Kidney (tissue), 14 donors: ENCODE results near the gene ADCY2. TPM values are rescaled to one million over a fixed set of nuclear protein-coding genes. Genes with fewer than 3 reads are reported as not detected.

Experiments
- DNase-seq, 5 donors: peaks; one replicate each; pipeline ENCODE4 v3.0.0-alpha.2; 2013 to 2020
- FAIRE-seq: peaks from 2 replicates; lab custom pipeline; 2012; peaks lifted over from hg19 to GRCh38; lab: Jason Lieb, UNC
- H3K27ac ChIP-seq, 2 donors: one replicate each; pipeline ENCODE4 v1.7.0; 2013; ENCODE audit warnings: low read depth in 2 of 2, low read length in 2 of 2, inconsistent platforms in 1 of 2
- H3K27me3 ChIP-seq: one replicate; pipeline ENCODE4 v1.7.1; 2013; ENCODE audit warnings: low read length, inconsistent platforms; ENCODE audit not compliant: control insufficient read depth, insufficient read depth
- H3K36me3 ChIP-seq, 3 donors: one replicate each; pipeline versions ENCODE4 v1.7.0 to v1.7.1; 2013; ENCODE audit warnings: low read length in 3 of 3, control low read depth in 1 of 3, inconsistent platforms in 1 of 3; ENCODE audit not compliant: insufficient read depth in 3 of 3, control insufficient read depth in 2 of 3
- H3K4me1 ChIP-seq, 3 donors: one replicate each; pipeline versions ENCODE4 v1.7.0 to v1.7.1; 2013; ENCODE audit warnings: low read length in 3 of 3, inconsistent platforms in 1 of 3, low read depth in 1 of 3; ENCODE audit not compliant: control insufficient read depth in 2 of 3, insufficient read depth in 2 of 3
- H3K4me3 ChIP-seq, 3 donors: one replicate each; pipeline versions ENCODE4 v1.7.0 to v1.8.1; 2013; ENCODE audit warnings: low read length in 3 of 3, control low read depth in 1 of 3, inconsistent platforms in 1 of 3
- H3K9ac ChIP-seq, 3 donors: one replicate each; pipeline versions ENCODE4 v1.7.0 to v1.7.1; 2013; ENCODE audit warnings: low read length in 3 of 3, control low read depth in 1 of 3, inconsistent platforms in 1 of 3
- H3K9me3 ChIP-seq, 3 donors: one replicate each; pipeline versions ENCODE4 v1.7.0 to v1.7.1; 2013; ENCODE audit warnings: low read length in 3 of 3, control low read depth in 1 of 3, inconsistent platforms in 1 of 3; ENCODE audit not compliant: control insufficient read depth in 2 of 3, insufficient read depth in 1 of 3
- CTCF ChIP-seq: IDR thresholded peaks from 3 replicates; pipeline ENCODE4 v1.5.1; 2012; ENCODE audit warnings: mild to moderate bottlenecking, moderate library complexity, borderline replicate concordance; ENCODE audit not compliant: insufficient read depth; ENCODE audit errors: extremely low read depth
- intact Hi-C: fragments of 100-400 bp; cut with DNase I; formaldehyde crosslinking; loops from one replicate; pipeline ENCODE4 v1.11.1; 2022
- polyA plus RNA-seq: library from polyadenylated mRNA; stranded (reverse); fragments of 350-450 nt; fragmentation: Illumina TruSeq; extraction: RNeasy Lipid Tissue Mini Kit (QIAGEN cat#74804); gene quantifications from one replicate; pipeline ENCODE4 v1.2.3, GENCODE V29; 2014; ENCODE audit warnings: low read depth, low replicate concordance; ENCODE audit not compliant: insufficient read depth
- total RNA-seq: library from RNA; stranded (reverse); fragmentation: NEBNext Ultra II Directional; extraction: Animal tissue kit (Norgen Biotek cat#: 25700); gene quantifications from one replicate; pipeline ENCODE4 v1.2.1, GENCODE V29; 2021
- donor health status: control.
- donor health status: control.
- donor health status: control.
- donor health status: control.
- donor health status: control.
- donor health status: DM: yes; HTN: yes; CAD: no.
- donor health status: Normal renal cell carcinoma (clear cell type).

Gene ADCY2
- total and polyA plus RNA-seq, 2 donors from 2014 or later = 0.17 to 2.2 TPM

GRCh38 chr5:7586480-7586879, 190.5 kb downstream of the ADCY2 start:
- H3K9me3 ChIP-seq = no peaks in the 10 kb centered on the region
- H3K9ac ChIP-seq = no peak overlapping the region
- no peak for TF ChIP-seq CTCF
- DNase-seq (no peak), FAIRE-seq (no peak)
- no peaks in the 10 kb centered on the region for H3K4me1 ChIP-seq
- intact Hi-C loops = no loop called here
- no peak overlapping the region for H3K4me3 ChIP-seq
- H3K27me3 ChIP-seq = no peaks in the 10 kb centered on the region
- no peak overlapping the region for H3K27ac ChIP-seq
- H3K36me3 ChIP-seq = no peaks in the 10 kb centered on the region

- Histone ChIP-seq H3K4me3 (no peak overlapping the region), H3K27ac (no peak overlapping the region), H3K9ac (no peak overlapping the region), H3K4me1 (no peaks in the 10 kb centered on the region), H3K36me3 (no peaks in the 10 kb centered on the region), H3K9me3 (no peaks in the 10 kb centered on the region), H3K27me3 (no peaks in the 10 kb centered on the region)
- intact Hi-C loops = no loop called here
- FAIRE-seq (no peak), DNase-seq (no peak)
- TF ChIP-seq CTCF = no peak
Measured at GRCh38 chr5:7589800-7590199, 193.9 kb downstream of the ADCY2 start.

- Histone ChIP-seq H3K27me3 (no peaks in the 10 kb centered on the region), H3K4me3 (no peak overlapping the region), H3K27ac (no peak overlapping the region), H3K9me3 (no peaks in the 10 kb centered on the region), H3K36me3 (no peaks in the 10 kb centered on the region), H3K4me1 (no peaks in the 10 kb centered on the region), H3K9ac (no peak overlapping the region)
- DNase-seq (peak in 3 of 5 donors; percentile 16 to 20 (median 18)), FAIRE-seq (no peak)
- intact Hi-C loops = no loop called here
- peak; percentile 16 for TF ChIP-seq CTCF
Measured at GRCh38 chr5:7592910-7593309, 197.0 kb downstream of the ADCY2 start.

- Histone ChIP-seq H3K36me3 (no peaks in the 10 kb centered on the region), H3K4me1 (no peaks in the 10 kb centered on the region), H3K27ac (no peak overlapping the region), H3K9me3 (no peaks in the 10 kb centered on the region), H3K9ac (no peak overlapping the region), H3K27me3 (no peaks in the 10 kb centered on the region), H3K4me3 (no peak overlapping the region)
- no peak for DNase-seq
- no peak for FAIRE-seq
- intact Hi-C loops = no loop called here
- no peak for TF ChIP-seq CTCF
Measured at GRCh38 chr5:7597059-7597642, 201.2 kb downstream of the ADCY2 start.
